Measurements from ENCODE around the gene MAP1LC3B.

GRCh38 chr16:87350681-87351319 lies 41.3 kb upstream of the MAP1LC3B start:
- TF ChIP-seq CTCF (conservative IDR thresholded peaks at IDR 0.05): no peak
- no peak for TF ChIP-seq EZH2 (IDR thresholded peaks at IDR 0.05; ENCODE audit: low read depth)
